D721Med (cell line): ENCODE data around the gene CARD6.

ENCODE experiments used
- DNase-seq: peaks from one replicate; pipeline ENCODE4 v3.0.0; 2011; ENCODE audit warnings: low spot score; ENCODE audit not compliant: insufficient read length
- FAIRE-seq: peaks from 2 replicates; lab custom pipeline; 2011; peaks lifted over from hg19 to GRCh38; lab: Jason Lieb, UNC
- TF ChIP-seq, protein P1 (sequence below): IDR thresholded peaks from 2 replicates; pipeline ENCODE4 v1.5.1; 2012; ENCODE audit warnings: mild to moderate bottlenecking, control low read depth; ENCODE audit not compliant: insufficient read depth; ENCODE audit errors: missing control alignments

Gene CARD6

DNA sequence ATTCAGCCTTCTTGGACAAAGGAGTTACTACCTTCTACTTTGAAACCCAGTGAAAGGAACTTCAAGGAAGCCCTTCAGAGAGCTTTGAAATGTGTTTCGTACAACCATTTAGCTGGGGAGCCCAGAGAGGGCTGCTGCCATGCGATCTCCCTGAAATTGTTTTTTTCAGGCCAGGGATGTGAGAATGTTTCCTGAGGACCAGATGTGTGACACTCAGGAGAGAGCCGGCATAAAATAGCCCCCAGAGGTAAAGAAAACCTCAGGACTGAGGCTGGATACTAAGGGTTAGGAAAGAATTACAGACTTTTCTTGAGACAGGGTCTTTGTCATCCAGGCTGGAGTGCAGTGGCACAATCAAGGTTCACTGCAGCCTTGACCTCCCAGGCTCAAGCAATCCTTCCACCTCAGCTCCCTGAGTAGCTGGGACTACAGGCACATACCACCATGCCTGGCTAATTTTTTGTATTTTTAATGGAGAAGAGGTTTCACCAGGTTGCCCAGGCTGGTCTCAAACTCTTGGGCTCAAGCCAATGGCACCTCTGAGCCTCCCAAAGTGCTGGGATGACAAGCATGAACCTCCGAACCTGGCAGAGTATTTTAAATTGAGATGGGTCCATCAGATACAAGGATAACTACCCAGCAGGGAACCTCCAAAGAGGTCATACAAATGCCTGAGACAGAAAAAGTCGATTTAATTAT, 14.5 kb upstream of the CARD6 start:
- TF ChIP-seq, protein P1, sequence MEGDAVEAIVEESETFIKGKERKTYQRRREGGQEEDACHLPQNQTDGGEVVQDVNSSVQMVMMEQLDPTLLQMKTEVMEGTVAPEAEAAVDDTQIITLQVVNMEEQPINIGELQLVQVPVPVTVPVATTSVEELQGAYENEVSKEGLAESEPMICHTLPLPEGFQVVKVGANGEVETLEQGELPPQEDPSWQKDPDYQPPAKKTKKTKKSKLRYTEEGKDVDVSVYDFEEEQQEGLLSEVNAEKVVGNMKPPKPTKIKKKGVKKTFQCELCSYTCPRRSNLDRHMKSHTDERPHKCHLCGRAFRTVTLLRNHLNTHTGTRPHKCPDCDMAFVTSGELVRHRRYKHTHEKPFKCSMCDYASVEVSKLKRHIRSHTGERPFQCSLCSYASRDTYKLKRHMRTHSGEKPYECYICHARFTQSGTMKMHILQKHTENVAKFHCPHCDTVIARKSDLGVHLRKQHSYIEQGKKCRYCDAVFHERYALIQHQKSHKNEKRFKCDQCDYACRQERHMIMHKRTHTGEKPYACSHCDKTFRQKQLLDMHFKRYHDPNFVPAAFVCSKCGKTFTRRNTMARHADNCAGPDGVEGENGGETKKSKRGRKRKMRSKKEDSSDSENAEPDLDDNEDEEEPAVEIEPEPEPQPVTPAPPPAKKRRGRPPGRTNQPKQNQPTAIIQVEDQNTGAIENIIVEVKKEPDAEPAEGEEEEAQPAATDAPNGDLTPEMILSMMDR = no peak
- FAIRE-seq = no peak
- no peak for DNase-seq

DNA sequence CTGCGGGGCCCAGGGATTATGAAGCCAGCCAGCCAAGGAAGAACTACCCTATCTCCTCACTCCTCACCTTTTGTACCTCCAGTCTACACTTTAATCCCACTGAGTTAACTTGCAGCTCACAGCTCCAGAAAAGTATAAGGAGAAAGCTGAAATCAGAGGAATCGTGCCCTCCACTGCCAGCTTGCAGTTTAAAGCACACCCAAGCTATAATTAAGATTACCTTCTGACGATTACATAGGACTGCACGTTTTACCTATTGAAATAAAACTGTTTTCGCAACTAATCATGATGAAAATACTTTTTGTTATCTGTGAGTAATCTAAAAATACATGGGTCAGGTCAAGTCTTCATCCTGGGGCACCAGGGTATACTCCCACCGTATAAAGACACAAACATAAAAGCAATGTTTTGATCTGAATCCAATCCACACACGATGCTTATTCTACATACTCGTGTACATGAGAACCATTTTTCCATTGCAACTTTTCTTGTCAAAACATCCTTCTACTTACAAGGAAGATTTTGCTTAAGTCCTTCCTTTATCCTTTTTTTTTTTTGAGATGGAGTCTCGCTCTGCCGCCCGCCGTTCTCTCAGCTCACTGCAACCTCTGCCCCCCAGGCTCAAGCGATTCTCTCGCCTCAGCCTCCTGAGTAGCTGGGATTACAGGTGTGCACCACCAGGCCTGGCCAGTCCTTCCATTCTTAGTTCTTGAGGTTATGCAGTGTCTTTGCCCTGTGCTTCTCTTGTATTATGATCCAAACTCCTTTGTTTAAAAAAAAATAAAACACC, 13.8 kb upstream of the CARD6 start:
- DNase-seq (no peak), FAIRE-seq (no peak)
- TF ChIP-seq, protein P1 = no peak

DNA sequence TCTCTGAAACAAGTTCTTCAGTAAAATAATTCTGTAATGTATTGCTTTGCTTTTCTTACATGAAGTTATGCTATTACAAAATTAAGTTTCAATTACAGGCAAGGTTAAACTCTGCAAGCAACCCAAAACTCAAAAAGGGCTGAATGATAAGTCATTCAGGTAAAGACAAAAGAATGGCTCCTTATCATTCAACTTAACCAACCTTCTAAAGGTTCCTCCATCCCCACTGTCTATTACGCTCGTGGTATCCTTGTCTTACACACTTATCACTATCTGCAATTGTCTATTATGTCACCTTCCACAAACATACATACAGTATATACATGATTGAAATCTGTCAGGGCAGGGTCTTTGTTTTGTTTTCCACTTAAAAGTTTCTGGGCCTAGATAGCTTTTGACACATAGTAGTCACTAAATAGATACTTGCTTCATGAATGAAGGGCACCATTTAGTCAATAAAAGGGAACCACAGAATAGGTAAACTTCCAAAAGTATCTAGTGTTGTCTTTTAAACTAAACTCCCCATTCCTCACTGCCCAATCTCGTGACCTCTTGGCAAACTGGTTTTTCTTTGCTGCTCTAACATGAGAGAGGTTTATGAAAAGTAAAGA, 13.0 kb upstream of the CARD6 start:
- no peak for DNase-seq

DNA sequence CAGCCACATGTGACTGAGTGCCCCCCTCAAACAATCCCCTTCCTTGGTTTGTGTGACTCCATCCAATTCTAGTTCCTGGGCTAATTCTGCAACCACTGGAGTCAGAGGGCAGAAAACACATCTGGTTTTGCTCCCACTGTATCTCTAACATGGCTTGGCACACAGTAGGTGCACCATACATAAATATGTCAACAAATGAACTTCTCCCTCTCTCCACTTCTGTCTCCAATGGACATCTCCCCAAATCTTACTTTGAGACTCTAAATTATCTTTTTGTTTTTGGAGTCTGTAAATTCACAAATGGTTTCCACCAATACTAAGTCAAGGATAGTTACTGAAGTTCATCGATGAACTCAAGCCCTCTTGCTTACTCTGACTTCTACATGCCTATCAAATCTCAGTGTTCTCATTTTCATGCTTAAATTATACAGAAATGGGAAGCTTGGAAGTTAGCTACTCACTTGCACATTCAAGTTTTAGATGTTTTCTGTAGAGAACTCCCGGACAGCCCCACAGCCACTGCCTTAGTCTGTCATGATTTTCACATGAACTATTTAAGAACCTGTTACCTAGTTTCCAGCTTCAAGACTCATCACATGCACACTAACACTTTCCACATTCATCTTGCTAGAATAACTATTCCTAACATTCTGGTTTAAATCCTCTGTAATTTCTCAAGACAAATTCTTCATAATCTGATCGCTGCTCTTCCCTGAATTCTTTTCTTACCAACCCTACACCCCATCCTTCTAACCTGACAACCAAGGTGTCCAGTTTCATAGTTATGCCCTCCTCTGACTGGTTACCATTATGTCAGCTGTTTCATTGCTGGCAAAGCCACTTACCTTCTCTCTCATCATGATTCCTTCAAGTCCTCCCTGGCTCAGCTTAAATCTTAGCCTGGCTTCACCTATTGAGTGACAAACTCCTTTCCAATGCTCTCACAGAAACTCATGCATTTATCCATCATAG, 12.2 kb upstream of the CARD6 start:
- FAIRE-seq (no peak), DNase-seq (no peak)
- TF ChIP-seq, protein P1 = no peak

More for the DNA sequence above, 13.0 kb upstream of the CARD6 start:
- TF ChIP-seq, protein P1 = no peak
- no peak for FAIRE-seq

DNA sequence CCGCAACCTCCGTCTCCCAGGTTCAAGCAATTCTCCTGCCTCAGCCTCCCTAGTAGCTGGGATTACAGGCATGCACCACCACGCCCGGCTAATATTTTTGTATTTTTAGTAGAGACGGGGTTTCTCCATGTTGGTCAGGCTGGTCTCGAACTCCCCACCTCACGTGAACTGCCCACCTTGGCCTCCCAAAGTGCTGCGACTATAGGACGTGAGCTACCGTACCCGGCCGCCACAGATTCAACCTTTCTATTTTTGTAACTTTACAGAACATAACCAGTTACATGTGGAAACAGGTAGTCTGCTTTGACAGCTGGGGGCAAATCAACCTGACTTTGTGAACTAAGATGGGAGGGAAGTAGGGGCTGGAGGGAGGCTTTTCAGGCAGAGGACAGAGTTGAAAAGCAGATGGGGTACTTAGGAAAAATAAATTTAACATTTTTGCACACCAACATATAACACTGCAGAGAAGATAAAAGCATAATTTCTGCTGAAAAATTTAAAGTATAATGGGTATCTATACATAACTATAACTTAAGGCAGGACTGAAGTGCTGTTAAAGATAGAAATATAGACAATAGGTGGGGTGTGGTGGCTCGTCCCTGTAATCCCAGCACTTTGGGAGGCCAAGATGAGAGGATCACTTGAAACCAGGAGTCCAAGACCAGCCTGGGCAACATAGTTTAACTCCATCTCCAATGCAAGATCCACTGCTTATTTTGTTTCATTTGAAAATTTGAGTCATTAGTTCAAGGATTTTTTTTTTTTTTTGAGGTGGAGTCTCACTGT, 11.2 kb upstream of the CARD6 start:
- TF ChIP-seq, protein P1 = no peak
- DNase-seq (no peak), FAIRE-seq (no peak)
